NCI-H187 (cell line): Measurements from ENCODE around the gene SEC24C.
"Not testable (repeated sequence)": the region's sequence is repeated elsewhere in the genome, so short reads cannot be mapped to it uniquely, and the experiment has no call there.

Source experiments
- DNase-seq, 2 experiments: peaks; one replicate each; lab custom pipeline; 2025; lab: John Stamatoyannopoulos, UW

Gene SEC24C

DNA sequence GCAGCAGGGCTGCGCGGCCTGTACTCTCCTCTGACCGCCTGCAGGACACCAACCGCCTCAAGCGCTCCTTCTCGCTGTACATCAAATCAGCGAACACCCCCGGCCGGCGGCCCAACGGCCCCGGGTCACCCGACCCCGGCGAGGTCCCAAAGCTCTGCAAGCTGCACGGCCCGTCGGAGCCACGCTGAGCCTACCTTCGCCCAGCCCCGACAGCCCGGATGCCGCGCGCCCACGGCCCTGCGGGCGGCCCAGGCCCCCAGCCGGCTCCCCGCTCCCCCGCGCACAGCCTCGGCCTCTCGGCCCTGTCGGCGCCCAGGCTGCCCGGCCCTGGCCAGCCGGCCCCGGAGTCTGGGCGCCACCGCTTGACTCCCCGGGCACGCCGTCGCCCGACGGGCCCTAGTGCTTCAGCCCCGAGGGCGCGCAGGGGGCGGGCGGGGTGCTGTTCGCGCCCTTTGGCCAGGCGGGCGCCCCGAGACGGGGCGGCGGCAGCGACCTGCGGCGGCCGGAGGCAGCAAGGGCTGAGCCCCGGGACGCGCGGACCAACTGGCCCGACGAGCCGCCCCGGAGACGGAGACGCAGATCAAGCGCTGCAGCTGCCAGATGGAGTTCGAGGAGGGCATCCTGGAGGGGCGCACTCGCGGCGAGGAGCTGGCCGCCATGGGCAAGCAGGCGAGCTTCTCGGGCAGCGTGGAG is 11.1 kb upstream of the SEC24C start:
- DNase-seq = no peak

DNA sequence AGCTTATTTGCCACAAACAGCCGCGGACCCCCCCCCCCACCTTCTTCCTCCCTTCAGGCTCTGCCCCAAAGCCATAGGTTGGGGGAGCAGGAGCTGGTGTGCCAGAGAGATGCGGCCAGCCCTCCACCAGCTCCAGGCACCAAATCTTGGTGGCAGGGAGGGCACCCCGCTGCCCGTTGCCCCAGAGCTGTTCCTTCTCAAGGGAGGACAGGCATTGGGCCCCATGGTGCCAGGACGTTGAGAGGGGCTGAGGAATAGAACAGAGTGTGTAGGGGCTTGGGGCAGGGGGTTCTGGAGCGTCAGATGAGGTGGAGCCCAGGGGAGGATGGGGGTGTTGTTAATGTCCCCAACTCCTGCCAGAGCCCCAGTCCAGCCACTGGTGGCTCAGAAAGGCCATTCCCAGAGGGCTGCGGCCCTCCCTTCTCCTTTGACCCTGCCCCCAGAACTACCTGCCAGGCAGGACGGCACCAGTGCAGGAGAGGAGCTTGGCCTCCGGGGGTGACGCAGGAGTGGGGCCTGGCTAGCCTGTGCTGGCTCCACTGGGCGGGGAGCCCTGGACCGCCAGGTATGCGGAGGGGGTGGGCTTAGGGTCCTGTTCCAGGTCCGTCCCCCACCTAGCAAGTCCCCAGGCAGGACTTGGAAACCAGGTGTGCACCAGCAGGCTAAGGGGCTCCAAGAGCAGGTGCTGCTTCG is 10.0 kb upstream of the SEC24C start:
- DNase-seq = no peak

DNA sequence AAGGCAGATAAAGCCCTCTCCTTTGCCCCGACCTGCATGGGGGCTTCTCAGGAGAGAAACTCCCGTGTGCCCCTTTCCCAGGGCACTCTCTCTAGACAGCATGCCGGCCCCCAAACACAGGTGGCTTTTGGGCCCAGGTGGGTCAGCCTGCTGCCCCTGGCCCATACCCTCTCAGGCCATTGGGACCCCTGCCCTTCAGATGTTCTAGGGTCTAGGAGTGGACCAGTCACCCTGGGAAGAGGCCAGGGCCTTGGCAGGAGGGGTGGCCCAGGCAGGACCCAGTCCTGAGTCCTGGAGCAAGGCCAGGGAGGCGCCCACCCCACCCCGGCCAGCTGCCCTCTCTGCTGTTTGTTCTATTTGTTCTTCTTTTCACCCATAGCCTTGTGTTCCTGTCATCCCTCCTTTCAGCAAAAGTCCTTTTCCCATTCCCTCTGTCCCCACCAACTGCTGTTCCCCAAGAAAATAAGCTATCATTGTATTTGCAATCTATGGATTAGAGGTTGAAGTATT is 9.3 kb upstream of the SEC24C start:
- no peak for DNase-seq

DNA sequence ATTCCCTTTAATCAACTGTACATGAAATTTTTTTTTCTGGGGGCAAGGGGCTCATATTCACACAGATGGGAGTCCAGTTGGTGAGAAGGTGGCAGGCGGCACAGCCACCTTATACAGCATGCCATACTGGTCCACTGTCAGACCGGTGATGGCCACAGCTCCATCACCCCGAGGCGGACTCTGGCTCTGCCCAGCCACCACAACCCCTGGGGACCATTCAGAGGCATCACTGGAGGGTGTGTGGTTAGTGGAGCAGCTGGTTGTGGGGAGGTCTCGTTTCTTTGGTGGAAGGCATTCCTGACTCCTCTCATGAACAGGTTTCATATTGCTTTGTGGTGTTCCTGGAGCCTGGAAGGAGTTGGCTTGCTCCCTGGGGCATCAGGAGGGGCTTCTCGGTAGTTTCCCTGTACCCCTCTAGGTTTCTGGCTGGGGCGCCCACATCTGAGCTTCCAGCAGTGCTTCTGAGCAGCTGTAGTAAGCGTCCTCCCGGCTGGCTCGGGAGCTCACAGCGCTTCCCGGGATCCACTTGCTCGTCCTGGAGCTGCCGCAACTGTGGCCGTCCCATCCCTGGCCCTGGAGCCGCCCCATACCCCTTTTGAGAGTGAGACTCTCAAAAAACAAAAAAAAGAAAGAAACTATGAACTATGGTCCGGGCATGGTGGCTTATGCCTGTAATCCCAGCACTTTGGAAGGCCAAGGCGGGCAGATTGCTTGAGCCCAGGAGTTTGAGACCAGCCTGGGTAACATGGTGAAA is 3.5 kb upstream of the SEC24C start:
- DNase-seq = not testable (repeated sequence)

DNA sequence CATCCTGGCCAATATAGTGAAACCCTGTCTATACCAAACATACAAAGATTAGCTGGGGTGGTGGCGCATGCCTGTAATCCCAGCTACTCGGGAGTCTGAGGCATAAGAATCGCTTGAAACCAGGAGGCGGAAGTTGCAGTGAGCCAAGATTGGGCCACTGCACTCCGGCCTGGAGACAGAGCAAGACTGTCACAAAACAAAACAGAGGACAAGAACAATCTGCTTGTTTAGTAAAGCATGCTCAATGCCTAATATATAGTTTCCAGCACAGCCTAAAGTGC is 1.8 kb upstream of the SEC24C start:
- DNase-seq = no peak

DNA sequence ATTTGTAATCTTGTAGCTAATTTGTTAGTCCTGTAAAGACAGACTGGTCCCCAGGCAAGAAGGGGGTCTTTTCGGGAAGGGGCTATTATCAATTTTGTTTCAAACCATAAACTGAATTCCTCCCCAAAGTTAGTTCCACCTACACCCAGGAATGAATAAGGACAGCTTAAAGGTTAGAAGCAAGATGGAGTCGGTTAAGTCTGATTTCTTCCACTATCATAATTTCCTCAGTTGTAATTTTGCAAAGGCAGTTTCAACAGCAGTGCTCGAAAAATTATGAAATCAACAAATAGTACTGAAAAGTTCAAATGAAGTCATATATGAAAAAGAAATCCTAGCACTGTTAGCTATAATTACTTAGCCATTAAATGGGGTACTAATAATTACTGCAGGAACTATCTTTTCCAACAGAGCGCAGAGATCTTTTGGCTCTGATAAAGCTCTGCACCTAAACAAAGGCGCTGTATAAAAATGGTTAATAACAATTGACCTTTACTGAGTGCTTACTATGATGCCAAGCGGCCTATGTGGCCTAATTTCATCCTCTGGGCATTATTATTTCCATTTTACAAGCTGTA is 756 bp upstream of the SEC24C start:
- DNase-seq = no peak

DNA sequence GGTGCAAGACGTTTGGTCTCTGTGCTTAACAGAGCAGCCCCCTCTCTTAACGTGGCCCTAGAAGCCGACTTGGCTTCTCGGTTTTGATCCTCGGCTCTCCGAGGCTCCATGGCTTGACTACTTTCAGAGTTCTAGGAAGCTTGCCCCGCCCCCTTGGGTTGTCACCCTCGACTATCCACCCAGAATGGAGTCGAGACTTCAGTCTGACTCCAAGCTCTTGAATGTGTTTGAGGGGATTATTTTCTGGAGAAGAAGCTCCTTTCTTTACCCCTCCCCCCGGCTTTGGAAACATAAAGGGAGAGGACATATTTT is 448 bp downstream of the SEC24C start:
- no peak for DNase-seq

DNA sequence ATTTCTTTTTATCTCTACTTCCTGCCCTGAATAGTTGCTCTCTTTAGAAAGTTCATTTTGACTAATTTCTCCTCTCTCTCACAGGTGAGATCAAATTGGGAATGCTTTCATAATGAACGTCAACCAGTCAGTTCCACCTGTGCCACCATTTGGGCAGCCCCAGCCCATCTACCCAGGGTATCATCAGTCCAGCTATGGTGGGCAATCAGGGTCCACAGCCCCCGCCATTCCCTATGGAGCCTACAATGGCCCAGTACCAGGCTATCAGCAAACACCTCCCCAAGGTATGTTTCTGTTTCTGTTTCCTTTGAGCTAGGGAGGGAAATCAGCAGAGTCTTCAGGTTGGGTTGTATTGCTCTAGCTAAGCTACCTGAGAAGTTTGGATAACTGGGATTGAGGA is 2.5 kb downstream of the SEC24C start:
- no peak for DNase-seq

DNA sequence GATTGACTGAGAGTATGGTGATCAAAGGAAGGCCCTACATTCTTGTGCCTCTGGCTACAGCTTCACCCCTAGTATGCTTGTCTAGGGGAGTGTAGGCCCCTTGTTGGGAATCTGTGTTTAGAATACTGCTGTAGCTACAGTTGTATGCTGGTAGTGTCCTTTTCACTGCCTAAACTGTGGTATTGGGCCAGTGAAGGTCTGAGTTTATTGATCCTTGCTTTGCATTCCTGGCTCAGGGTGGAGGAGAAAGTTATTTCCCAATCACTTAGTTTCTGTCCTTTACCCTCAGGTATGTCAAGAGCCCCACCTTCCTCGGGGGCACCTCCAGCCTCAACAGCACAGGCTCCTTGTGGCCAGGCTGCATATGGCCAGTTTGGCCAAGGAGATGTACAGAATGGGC is 6.6 kb downstream of the SEC24C start:
- no peak for DNase-seq

DNA sequence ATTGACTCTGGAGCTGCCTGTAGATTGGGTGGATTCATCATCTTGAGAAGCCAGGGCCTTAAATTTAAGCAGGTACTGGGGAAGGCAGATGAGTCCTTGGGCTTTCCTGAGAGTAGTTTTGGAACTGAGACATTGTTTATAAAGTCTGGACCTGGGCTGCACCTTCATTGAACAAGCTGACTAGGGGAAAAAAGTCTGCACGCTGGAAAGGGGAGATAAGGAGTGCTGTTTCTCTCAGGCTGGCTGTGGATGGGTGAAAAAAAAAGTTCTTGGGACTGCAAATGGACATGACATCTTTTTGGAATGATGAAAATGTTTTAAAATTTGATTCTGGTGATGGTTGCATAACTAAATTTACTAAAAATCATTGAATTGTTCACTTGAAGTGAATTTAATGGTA is 12.0 kb downstream of the SEC24C start:
- DNase-seq = no peak

DNA sequence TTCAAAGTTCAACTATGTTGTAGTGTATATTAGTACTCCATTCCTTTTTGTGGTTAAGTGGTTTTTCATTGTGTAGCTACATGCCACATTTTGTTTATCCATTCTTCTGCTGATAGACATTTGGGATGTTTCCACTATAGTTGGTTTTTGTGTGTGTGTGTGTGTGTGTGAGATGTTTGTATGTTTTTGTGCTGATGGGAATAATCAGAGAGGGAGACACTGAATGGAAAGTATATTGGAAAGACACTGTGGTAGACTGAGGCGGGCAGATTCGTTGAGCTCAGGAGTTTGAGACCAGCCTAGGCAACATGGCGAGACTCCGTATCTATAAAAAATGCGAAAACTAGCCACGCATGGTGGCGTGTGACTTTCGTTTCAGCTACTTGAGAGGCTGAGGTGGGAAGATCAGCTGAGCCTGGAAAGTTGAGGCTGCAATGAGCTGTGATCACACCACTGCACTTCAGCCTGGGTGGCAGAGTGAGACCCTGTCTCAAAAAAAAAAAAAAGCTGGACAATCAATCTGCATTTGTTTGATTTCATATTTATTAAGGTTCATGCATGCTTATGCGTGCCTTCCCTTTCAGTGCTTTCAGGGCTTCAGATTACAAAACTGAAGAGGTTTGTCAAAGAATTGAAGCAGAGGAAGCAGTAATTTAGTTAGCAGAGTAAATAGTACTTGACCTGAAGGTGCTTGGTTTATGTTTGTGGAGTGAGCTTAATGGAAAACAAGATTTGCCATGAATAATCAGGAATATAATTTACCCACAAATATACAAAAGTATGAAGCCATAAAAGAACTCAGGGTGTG is 14.7 kb downstream of the SEC24C start:
- DNase-seq = peak in 1 of 2 experiments; percentile 15

DNA sequence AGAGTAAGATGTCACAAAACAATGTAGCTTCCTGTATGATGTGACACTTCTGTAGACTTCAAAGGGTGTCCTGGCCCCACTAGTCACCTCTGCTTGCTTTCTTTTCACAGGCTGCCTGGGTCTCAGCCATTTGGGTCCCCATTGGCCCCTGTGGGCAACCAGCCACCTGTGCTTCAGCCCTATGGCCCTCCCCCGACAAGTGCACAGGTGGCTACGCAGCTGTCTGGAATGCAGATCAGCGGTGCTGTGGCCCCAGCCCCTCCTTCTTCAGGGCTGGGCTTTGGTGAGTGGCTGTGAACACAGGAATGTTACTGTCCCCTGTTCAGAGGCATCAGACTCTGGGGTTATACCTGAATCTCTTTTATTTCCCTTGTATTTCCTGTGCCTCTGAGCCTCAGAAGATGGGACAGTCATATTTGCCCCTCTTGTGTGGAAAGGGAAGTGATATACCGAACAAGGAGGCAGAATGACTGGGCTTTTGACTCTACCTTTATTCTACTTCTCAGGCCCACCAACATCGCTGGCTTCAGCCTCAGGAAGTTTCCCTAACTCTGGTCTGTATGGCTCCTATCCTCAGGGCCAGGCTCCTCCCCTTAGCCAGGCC is 15.4 kb downstream of the SEC24C start:
- DNase-seq = peak in 1 of 2 experiments; percentile 53

DNA sequence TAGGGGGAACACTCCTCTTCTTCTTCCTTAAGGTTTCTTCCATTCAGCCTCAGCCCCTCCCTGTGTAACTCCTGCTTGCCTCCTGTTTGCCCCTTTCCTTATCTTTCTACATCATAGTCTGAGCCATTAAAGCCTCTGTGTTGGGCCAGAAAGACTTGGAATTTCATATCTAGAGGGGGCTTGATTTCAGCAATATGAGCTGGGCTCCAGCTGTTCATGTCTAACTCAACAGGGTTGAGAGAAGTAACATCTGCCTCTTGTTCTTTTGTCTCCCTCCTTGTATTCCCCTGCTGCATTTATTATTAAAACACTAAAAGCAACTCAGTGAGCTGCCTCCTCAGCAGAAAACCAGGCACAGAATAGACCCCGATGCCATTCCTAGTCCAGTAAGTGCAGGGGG is 17.6 kb downstream of the SEC24C start:
- DNase-seq = no peak

DNA sequence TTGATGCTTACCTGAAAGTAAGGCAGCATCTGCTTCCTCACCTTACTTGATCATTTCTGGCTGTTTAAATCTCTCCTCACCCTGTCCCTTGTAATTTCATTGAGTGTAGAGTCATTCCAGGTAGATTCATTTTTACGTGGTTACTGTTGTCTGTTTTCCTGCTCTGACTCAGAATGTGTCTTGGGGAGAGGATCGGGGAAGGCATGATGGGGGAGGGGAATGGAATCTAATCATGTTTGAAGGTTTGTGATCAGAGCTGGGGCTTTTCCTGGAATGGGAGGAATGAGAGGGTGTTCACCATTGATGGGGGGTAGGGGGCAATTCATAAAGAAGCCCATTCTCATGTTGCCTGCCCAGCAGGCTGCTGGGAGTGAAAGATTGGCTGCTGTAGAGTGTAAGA is 18.7 kb downstream of the SEC24C start:
- no peak for DNase-seq

DNA sequence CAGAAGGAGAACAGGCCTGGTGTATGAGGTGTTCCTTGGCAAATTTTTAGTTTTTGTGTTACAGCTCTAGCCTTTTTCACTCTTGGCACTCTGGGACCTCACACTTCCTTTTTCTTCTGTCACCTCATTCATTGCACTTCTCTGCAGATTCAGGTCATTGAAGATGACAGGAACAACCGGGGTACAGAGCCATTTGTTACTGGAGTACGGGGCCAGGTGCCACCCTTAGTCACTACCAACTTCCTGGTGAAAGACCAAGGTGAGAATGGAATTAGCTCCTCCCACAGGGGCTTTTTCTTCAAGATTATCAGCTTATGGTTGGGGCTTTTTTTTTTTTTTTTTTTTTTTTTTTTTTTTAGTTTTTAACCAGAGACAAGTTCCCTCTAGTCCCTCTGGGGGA is 19.2 kb downstream of the SEC24C start:
- DNase-seq = no peak

DNA sequence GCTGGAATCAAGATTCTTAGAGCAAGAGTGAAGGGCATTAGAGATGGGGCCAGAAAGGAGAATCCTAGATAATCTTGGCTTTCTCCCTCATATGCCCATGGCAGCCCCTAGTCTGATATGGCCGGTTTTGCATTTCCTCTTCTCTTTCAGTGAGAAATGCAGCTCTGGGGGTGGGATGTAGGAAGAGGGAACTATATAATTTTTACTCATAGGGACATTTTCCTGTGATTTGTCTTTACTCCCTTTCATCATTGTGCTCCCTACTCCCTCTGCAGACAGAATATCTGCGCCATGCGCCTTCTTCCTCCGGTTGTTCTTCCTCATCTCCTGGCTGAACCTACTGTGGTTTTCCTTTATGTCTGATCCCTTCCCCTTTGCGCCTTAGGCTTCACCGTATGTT is 20.9 kb downstream of the SEC24C start:
- no peak for DNase-seq

DNA sequence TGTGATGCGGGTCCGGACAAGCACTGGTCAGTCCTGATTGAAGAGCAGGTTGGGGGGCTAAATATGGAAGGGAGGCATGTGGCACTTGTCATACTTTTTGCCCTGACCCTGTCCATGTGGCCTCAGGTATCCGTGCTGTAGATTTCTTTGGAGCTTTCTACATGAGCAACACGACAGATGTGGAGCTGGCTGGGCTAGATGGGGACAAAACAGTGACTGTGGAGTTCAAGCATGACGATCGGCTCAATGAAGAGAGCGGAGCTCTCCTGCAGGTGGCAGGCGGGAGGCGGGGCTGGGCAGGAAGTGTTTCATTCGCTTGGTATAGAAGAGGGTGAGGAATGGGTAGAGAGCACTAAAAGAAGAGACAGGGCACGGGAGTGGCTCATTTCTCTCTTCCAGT is 24.7 kb downstream of the SEC24C start:
- peak; percentile 5 to 69 for DNase-seq

DNA sequence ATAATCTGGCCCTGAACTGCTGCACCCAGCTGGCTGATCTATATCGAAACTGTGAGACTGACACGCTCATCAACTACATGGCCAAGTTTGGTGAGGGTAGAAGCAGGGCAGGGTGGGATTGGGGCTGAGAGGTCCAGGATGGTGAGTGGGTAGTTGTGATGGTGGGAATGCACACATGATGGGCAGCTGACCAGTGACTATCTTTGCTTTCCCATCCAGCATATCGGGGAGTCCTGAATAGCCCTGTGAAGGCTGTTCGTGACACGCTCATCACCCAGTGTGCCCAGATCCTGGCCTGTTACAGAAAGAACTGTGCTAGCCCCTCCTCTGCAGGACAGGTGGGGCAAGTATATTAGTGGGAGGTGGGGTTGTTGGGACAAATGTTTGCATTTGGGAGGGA is 25.2 kb downstream of the SEC24C start:
- no peak for DNase-seq

DNA sequence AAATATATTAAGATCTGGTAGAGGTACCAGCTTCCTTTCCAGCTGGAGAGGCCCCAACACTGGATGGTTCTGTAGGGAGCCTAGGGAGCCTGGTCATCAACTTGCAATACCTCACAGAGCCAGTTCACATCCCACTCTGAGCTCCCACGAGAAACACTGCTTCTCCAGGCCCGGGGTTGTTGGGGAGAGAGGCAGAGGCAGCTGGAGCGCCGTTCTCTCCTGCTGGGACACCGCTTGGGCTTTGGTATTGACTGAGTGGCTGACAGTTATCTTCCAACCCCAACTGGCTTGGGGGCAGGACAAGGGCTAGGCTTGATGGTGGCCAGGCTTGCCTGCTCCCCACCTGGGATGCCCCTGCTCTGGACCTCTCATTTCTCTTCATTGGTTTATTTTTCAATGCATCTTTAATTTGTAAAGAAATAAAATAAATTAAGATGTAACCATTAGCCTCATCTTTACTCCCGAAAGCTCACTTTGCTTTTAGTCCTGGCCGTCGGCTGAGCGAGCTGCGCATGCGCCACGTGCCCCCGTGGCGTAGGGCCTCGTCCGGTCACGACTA is 27.6 kb downstream of the SEC24C start:
- DNase-seq = peak in 1 of 2 experiments; percentile 25

DNA sequence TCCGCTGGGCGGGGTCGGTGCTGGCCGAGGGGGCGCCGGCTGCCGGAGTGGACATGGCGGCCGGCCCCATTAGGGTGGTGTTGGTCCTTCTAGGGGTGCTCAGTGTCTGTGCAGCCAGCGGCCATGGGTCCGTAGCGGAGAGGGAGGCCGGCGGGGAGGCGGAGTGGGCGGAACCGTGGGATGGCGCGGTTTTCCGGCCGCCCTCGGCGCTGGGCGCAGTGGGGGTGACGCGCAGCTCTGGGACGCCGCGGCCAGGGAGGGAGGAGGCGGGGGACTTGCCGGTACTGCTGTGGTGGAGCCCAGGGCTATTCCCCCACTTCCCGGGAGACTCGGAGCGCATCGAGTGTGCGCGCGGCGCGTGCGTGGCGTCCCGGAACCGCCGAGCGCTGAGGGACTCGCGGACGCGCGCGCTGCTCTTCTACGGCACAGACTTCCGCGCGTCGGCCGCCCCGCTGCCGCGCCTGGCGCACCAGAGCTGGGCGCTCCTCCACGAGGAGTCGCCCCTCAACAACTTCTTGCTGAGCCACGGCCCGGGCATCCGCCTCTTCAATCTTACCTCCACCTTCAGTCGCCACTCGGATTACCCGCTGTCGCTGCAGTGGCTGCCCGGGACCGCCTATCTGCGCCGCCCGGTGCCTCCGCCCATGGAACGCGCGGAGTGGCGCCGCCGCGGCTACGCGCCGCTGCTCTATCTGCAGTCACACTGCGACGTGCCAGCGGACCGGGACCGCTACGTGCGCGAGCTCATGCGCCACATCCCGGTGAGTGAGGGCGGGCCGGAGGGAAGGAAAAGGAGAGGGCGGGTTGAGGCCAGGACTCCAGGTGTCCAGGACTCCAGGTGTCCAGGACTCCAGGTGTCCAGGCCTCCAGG is 28.3 kb downstream of the SEC24C start:
- DNase-seq = peak; percentile 39
